NCI-H748 (cell line): ENCODE data around the gene INPP5D.

Source experiments
- DNase-seq: peaks from one replicate; lab custom pipeline; 2025; ENCODE audit not compliant: unreplicated experiment; lab: John Stamatoyannopoulos, UW

The INPP5D gene

DNA sequence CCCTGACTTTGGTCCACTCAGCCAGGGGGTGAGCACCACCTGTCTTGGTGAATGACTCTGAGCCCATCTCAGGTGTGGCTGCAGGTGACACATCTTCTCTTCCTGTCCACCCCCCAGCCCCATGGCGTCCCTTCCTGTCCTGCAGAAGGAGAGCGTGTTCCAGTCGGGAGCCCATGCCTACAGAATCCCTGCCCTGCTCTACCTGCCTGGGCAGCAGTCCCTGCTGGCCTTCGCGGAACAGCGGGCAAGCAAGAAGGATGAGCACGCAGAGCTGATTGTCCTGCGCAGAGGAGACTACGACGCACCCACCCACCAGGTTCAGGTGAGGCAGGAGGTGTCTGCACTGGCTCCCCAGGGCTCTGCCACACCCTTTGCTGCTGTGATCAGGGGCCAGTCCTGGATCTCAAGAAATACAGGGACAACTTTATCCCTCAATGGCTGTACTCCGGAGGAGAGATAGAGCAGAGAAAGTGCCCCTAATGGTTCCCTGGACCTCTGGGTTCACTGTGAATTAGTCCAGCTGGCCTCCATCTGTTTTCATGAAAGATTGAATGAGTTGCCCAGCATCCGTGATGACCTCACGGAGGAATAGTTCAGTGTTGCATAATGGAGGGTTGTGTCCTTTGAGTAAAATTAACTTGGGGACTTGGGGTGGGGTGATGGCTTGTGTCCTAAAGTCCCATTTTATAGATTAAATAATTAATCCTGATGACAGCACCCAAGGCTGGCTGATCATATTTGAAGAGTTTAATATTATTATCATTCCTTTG is 27.4 kb upstream of the INPP5D start, which contains the start of gene NEU2:
Gene NEU2 (plus strand): TSS at position 122 of the 770 bp plus-strand sequence. CDS start 0 bp downstream, at position 122.
- no peak for DNase-seq

DNA sequence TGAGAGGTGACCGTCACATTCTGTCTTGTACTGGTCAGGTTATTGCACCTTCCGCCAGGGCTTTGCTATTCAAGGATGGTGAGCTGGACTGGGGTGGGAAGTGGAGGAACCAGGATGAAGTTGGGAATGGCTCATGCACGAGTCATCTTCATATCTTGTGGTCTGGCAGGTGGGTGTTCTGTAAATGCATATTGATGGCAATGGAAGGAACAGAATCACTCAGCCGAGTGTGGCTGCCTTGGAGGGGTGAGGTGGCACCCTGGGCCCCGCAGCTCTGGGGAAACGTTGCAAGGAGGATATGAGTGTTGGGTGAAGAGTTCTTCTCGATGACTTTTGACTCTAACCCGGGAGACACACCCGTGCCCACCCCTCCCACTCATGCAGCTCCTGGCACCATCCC is 26.5 kb upstream of the INPP5D start:
- DNase-seq = no peak

DNA sequence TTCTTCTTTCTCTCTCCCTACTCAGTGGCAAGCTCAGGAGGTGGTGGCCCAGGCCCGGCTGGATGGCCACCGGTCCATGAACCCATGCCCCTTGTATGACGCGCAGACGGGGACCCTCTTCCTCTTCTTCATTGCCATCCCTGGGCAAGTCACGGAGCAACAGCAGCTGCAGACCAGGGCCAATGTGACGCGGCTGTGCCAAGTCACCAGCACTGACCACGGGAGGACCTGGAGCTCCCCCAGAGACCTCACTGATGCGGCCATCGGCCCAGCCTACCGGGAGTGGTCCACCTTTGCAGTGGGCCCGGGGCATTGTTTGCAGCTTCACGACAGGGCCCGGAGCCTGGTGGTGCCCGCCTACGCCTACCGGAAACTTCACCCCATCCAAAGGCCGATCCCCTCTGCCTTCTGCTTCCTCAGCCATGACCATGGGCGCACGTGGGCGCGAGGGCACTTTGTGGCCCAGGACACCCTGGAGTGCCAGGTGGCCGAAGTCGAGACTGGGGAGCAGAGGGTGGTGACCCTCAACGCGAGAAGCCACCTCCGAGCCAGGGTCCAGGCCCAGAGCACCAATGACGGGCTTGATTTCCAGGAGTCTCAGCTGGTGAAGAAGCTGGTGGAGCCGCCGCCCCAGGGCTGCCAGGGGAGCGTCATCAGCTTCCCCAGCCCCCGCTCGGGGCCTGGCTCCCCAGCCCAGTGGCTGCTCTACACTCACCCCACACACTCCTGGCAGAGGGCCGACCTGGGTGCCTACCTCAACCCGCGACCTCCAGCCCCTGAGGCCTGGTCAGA is 25.9 kb upstream of the INPP5D start:
- DNase-seq = no peak

DNA sequence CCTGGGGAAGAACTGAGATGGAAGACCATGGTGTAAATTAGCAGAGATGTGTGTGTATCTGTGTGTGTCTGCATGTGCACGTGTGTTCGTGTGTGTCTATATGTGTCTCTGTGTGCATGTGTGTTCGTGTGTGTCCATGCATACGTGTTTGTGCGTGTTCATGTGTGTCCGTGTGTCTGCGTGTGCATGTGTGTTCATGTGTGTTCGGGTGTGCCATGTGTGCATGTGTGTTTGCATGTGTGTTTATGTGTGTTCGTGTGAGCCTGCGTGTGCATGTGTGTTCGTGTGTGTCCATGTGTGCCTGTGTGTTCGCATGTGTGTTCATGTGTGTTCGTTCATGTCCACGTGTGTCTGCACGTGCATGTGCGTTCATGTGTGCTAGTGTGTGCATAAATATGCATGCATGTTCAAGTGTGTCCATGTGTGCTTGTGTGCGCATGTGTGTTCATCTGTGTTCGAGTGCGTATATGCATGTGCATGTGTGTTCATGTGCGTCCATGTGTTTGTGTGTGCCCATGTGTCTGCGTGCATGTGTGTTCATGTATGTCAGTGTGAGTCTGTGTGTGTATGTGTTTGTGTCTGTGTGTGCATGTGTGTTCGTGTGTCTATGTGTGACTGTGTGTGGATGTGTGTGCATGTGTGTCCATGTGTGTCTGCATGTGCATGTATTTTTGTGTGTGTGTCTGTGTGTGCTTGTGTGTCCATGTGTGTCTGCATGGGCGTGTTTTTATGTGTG is 24.5 kb upstream of the INPP5D start:
- DNase-seq = no peak

DNA sequence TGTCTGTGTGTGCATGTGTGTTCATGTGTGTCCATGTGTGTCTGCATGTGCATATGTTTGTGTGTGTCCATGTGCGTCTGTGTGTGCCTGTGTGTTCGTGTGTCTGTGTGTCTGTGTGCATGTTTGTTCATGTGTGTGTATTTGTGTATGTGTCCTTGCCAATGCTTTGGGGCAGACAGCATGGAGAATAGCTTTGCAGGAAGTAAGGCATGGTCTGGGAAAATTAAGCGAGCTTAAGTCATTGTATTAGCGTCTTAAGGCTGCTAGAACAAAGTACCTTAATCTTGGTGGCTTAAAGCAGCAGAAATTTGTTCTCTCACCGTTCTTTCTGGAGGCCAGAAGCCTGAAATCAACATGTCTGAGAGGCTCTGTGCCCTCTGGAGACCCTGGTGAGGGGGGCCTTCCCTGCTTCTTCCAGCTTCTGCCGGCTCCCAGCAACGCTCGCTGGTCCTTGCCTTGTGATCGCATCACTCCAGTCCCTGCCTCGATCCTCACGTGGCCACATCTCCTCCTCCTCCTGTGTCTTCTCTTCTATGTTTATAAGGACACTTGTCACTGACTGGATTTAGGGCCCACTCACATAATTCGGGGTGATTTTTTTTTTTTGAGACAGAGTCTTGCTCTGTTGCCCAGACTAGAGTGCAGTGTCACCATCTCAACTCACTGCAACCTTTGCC is 23.8 kb upstream of the INPP5D start:
- DNase-seq = no peak

DNA sequence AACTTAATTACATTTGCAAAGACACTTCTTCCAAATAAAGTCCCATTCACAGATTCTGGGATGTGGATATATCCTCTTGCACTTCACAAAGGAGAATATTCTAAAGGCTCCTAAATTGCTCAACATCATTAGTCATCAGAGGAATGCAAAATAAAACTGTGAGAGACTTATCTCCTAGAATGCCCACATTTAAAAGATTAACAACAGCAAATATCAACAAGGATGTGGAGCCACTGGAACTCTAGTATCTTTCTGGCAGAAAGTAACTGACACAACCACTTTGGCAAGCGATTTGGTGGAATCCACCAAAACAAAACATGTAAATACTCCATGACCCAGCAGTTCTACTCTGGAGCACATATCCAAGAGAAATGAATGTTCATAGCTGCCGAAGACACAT is 23.1 kb upstream of the INPP5D start:
- DNase-seq = no peak

DNA sequence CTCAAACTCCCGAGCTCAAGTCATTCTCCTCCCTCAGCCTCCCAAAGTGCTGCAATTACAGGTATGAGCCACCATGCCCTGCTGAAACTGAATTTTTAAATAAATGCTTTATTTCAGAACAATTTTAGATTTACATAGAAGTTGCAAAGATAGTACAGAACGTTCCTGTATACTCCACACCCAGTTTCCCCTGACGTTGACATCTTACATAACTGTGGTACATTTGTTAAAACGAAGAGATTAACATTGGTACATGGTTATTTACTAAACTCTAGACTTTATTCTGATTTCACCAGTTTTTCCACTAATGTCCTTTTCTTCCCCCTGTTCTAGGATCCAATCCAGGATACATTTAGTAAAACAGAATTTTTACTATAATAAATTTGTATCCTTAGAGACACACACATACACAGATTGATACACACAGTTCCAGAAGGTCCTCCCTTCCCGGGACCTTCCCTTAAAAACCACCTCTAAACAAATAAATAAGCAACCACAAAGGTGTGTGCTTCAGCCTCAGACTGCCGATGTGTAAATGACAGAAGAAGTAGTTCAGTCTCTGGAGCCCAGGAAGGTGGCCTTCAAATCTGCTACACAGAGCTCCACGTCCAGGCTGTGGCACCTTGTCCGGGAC is 20.8 kb upstream of the INPP5D start:
- DNase-seq = no peak

DNA sequence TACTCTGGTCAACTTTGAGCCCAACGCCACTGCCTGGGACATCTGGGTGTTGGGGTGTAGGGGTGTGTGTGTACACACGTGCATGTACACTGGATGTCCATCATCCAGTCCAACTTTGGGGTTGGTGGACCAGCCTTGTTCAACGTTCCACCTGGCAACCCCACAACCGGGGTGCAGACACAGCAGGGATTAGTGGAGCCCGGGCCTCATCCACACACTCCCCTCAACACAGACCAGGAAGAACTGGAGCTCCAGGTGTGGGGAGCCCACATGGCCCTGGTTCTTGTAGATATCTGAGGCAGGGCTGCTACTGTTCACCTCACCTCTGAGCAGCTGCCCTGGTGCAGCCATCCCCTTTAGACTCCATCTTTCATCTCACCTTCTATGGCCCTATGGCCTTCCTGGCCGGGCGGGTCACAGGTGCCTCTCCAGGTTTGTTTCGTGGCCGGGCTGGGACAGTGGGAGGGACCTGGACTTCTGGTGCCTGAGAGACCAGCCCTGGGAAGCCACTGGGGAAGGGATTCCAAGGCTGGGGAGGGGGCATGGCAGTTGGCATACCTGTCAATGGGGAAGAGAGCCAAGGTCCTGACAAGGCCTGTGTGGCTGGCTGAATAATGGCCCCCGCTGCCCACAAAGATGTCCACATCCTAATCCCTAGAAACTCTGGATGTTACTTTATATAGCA is 20.2 kb upstream of the INPP5D start:
- no peak for DNase-seq

DNA sequence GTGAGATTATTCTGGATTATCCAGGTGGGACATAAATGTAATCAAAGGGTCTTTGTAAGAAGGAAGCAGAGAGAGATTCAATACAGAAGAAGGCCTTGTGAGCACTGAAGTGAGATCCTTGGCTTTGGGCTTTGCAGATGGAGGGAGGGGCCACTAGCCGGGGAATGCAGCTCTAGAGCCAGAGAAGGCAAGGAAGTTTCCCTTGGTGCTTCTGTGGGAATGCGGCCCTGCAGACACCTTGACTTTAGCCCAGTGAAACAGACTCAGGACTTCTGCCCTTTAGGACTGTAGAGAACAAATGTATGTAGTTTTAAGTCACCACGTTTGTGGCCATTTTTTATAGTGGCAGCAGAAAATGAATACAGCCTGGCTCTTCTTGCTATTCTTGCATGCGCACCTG is 19.6 kb upstream of the INPP5D start:
- DNase-seq = no peak

DNA sequence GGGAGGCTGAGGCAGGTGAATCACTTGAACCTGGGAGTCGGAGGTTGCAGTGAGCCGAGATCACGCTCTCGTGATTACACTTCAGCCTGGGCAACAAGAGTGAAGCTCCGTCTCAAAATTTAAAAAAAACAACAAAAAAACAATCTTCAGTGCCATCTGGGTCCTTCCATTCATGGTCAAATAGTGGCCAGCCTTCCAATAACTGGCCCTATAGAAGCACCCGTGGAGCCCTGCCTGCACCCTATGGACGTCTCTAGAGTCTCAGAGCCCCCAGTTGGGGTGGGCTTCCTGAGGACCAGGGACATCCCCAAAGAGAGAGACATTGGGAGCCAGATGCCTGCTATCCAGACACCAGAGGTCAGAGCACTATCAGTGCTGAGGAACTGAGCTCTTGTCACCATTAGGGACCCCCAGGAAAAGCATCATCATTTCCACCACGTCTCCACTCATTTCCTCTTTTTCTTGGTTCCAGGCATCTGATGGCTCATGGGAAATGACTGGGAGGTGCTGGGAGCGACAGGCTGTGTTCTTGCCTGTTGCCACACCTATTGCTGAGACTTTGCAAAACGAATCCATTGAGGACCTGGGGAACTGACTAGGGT is 18.3 kb upstream of the INPP5D start:
- DNase-seq = no peak

DNA sequence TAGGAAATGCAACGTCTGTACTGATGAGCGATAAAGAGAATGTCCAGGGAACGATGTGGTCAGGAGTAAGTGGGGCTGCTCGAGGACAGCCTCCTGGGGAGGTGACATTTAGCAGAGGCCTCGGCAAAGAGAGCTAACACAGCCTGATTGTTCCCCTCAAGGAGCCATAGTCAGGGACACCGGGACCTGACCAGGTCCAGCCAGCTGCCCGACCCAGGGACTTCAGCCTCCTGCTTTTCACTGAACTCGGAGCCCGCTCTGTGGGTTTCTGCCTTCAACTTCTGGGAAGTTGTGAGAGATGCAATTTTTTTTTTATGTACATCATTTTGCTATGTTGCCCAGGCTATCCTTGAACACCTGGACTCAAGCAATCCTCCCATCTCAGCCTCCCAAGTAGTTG is 17.6 kb upstream of the INPP5D start:
- no peak for DNase-seq

DNA sequence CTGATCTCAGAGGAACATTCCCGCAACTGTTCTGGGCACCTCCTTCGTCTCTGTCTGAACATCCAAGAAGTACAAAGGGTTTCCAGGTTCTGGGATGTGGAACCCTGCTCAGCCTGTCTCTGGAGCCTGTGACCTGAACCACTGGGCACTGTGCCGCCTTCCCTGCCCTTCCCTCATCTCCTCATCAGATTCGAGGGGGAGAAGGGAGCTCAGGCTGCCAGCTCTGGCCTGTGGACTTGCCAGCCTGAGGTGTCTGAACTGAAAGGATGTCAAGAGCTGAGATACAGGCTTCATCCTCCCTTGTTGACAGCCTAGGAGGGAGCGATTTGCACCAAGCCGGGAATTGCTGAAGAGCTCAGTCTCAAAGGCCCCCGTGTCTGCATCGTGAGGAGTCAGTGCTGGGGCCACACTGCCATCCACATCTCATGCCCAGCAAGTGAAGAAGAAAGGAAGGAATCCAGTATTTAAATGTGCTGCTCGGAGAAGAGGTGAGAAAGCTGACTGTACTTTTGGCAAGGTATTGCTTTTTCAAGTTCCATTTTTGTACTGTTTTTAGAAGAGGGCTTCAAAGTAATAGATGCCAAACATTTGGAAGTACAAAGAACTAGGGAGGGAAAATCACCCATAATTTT is 15.1 kb upstream of the INPP5D start:
- DNase-seq = no peak

DNA sequence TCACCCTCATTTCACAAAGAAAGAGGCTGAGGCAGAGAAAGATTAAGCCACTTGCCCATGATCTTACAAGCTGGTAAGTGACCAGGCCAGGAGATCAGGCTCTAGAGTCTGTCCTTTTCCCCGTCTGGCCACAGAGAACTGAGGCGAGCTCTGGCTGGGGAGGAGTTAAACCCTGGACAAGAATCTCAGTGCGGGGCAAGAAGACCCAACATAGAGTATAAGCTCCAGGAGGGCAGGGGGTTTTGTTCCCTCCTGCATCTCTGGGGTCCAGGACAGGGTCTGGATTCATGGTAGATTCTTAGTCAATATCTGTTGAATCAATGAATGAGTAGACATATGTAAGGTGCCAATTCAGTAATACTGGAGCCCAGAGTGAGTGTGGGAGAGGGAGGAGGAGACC is 12.9 kb upstream of the INPP5D start:
- no peak for DNase-seq

DNA sequence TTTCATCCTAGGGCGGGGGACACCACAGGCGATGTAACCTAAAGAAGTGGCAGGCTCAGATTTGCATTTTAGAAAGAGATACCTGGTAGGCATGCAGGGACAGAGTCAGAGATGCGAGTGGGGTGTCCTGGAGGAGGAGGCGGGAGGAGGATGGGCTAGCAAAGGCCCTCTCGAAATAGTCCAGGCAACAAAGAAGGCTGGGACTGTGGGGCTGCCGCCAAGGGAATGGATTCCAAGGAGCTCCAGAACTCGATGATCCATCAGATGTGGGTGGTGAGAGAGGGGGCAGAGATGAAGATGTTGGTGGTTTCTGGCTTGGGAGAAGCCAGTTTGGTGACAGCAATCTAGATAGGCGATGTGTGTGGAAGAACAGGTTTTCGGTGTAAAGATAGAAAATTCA is 12.5 kb upstream of the INPP5D start:
- no peak for DNase-seq

DNA sequence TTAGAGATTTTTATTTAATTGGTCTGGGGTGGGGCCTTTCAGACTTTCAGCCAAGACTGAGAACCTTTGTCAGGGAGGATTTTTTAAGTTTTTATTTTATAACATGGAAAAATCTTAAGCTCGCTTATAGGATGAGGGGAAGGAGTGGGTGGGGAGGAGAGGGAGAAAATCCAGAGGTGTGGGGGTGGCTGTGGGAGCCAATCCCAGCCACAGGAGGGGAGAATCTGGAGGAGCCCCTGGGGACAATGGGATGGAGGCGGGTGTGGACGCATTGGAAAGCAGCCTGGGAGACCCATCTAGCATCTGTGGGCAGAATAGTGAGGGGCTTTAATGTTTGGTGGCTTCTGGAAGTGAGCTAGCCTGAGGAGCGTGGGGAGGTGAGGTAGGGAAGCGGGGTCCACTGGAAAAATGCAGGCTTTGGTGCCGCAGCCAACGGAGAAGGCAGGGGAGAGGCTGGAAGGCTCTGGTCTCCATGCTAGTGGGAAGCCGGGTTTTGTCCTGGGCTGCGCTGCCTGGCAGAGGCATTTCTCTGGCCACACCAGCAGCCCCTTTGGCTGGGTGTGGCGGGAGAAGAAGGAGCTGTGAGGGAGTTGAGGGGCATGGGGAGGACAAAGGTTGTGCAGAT is 11.5 kb upstream of the INPP5D start:
- DNase-seq = no peak

DNA sequence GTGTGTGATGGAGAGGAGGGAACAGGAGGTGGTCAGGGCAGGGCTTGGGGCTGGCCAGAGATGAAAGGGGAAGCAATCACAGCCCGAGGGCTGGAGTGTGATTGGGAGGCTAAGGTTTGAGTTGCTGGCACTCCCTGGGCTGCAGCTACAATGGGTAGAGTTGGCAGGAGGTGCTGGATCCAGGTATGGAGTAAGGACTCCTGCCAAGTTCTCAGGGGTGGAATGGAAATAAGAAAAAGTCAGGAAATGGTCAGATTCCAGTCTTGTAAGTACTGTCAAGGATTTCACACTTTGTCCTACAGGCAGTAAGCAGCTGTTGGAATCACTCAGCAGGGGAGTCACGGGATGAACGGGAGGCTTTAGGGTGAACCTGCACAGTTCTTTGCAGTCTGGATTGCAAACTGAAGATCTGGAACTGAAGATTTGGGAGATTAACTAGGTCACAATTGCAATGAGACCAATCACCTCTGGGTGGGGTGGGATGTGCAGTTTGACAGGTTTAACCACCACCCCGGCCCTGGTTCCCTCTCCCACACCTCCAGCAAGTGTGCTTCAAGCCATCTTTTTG is 10.9 kb upstream of the INPP5D start:
- DNase-seq = no peak

DNA sequence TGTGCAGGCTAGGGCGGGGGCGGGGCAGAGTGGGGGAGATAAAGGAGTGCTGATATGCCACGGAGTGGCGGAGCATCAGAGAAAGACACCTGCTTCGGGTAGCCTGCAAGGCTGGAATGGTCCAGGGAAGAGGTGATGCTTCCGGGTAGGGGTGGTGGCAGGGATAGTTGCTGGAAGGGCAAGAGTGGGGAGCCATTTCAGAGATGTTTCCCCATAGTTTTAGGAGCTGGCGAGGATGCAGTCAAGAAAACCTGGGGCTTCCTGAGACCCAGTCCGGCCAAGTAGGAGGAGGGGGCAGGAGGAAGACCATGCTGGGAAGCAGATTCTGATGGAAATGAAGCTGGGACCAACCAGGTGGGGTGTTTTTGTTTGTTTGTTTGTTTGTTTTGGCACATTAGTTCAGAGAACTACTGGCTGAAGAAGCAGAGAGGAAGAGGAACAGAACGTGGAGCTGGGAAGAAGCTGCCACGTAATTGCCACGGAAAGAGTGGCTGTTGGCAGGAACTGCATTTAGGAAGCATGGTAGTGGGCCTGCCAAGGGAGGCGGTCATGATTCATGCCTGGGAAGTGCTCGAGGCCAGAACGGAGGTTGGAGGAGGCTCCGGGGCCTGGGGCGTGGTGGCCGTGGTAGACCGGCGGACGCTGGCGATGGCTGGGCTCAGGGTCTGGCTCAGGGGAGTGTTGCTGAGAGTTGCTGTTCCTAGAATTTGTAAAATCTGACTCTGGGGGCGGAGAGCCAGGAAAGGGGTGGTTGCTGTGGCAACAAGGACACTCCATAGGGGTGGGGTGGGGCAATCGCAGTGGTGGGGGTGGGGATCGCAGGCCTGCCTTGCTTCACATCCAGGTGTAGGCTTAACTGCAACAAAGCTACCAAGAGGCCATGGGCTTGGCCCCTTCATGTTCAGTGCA is 8.6 kb upstream of the INPP5D start:
- no peak for DNase-seq
